ENCODE measurements around the gene NCAPH2.

The NCAPH2 gene

GRCh38 chr22:50524676-50525103, 16.7 kb downstream of the NCAPH2 start:
- peak overlapping the region; percentile 85 for H3K4me3 ChIP-seq (ENCODE audit: low read depth, low read length)
- H3K27ac ChIP-seq: peak overlapping the region; percentile 92
- DNase-seq: no peak
- H3K9me3 ChIP-seq (ENCODE audit: severe bottlenecking): no peaks in the 10 kb centered on the region
- TF ChIP-seq CTCF (IDR thresholded peaks at IDR 0.05; ENCODE audit: low read depth, low read length): no peak
- no peaks in the 10 kb centered on the region for H3K27me3 ChIP-seq (ENCODE audit: insufficient read depth, low read depth, severe bottlenecking)
- H3K36me3 ChIP-seq: peaks cover 49% of the 10 kb centered on the region

GRCh38 chr22:50525104-50525857, 17.3 kb downstream of the NCAPH2 start, which contains the start of gene SCO2:
Gene SCO2, minus strand, starts transcription at chr22:50525598. Its CDS starts 1,187 bp downstream, at chr22:50524411.
- Histone ChIP-seq H3K27me3 (ENCODE audit: insufficient read depth, low read depth, severe bottlenecking) (no peaks in the 10 kb centered on the region), H3K36me3 (peaks cover 43% of the 10 kb centered on the region), H3K9me3 (ENCODE audit: severe bottlenecking) (no peaks in the 10 kb centered on the region), H3K27ac (peak within 1 kb of the TSS; percentile 92), H3K4me3 (ENCODE audit: low read depth, low read length) (peak within 1 kb of the TSS; percentile 85)
- peak; percentile 97 for DNase-seq
- peak; percentile 62 for TF ChIP-seq CTCF (IDR thresholded peaks at IDR 0.05; ENCODE audit: low read depth, low read length)

- Histone ChIP-seq H3K27me3 (ENCODE audit: insufficient read depth, low read depth, severe bottlenecking) (no peaks in the 10 kb centered on the region), H3K27ac (peak overlapping the region; percentile 92), H3K36me3 (peaks cover 39% of the 10 kb centered on the region), H3K4me3 (ENCODE audit: low read depth, low read length) (peak overlapping the region; percentile 85), H3K9me3 (ENCODE audit: severe bottlenecking) (peaks cover 5% of the 10 kb centered on the region)
- no peak for TF ChIP-seq CTCF (IDR thresholded peaks at IDR 0.05; ENCODE audit: low read depth, low read length)
- no peak for DNase-seq
Observed at GRCh38 chr22:50525858-50526107, 17.8 kb downstream of the NCAPH2 start.

GRCh38 chr22:50526108-50526833, 18.2 kb downstream of the NCAPH2 start:
- peak overlapping the region; percentile 85 for H3K4me3 ChIP-seq (ENCODE audit: low read depth, low read length)
- H3K27ac ChIP-seq: peak overlapping the region; percentile 92
- peak; percentile 87 for DNase-seq
- peaks cover 10% of the 10 kb centered on the region for H3K9me3 ChIP-seq (ENCODE audit: severe bottlenecking)
- peak; percentile 73 for TF ChIP-seq CTCF (IDR thresholded peaks at IDR 0.05; ENCODE audit: low read depth, low read length)
- H3K27me3 ChIP-seq (ENCODE audit: insufficient read depth, low read depth, severe bottlenecking): no peaks in the 10 kb centered on the region
- peaks cover 35% of the 10 kb centered on the region for H3K36me3 ChIP-seq

GRCh38 chr22:50526834-50527801, 19.1 kb downstream of the NCAPH2 start:
- H3K36me3 ChIP-seq: peaks cover 26% of the 10 kb centered on the region
- H3K27ac ChIP-seq: peak overlapping the region; percentile 92
- H3K9me3 ChIP-seq (ENCODE audit: severe bottlenecking): peaks cover 11% of the 10 kb centered on the region
- DNase-seq: peak; percentile 84
- no peaks in the 10 kb centered on the region for H3K27me3 ChIP-seq (ENCODE audit: insufficient read depth, low read depth, severe bottlenecking)
- TF ChIP-seq CTCF (IDR thresholded peaks at IDR 0.05; ENCODE audit: low read depth, low read length): no peak
- peak overlapping the region; percentile 85 for H3K4me3 ChIP-seq (ENCODE audit: low read depth, low read length)

Data from WERI-Rb-1 (cell line).